H1 (cell line): ENCODE data around the gene CMIP. TPM values are rescaled to one million over a fixed set of nuclear protein-coding genes. Genes with fewer than 3 reads are reported as not detected.

Experiments used
- CTCF ChIA-PET: fragments of 300-600 bp; sonication (Branson Sonifier 250); formaldehyde crosslinking; loops from one replicate; lab custom pipeline; 2021; ENCODE audit not compliant: partially characterized antibody; lab: Charles Lee
- POLR2A ChIA-PET: fragments of 300-600 bp; sonication (Branson Sonifier 250); formaldehyde crosslinking; loops from one replicate; lab custom pipeline; 2021; ENCODE audit warnings: inconsistent platforms; ENCODE audit not compliant: partially characterized antibody; lab: Charles Lee
- DNase-seq, 2 experiments: peaks; one replicate each; pipeline versions ENCODE4 v3.0.0 to v3.0.0-alpha.2; 2010 to 2022; ENCODE audit warnings: low spot score in 2 of 2, low read depth in 1 of 2, mixed read lengths in 1 of 2
- FAIRE-seq: peaks from 2 replicates; lab custom pipeline; 2011; peaks lifted over from hg19 to GRCh38; lab: Jason Lieb, UNC
- H2AFZ ChIP-seq: 2 replicates; pipeline ENCODE4 v1.8.1; 2012; ENCODE audit warnings: low read length, inconsistent platforms
- H2AK5ac ChIP-seq: 2 replicates; pipeline ENCODE4 v1.6.1; 2013; ENCODE audit warnings: low read depth, low read length
- H2BK120ac ChIP-seq: replicated peaks from 2 replicates; pipeline ENCODE3; 2013; ENCODE audit warnings: low read depth, low read length, inconsistent platforms
- H2BK12ac ChIP-seq: 2 replicates; pipeline ENCODE4 v1.6.1; 2013; ENCODE audit warnings: low read depth, low read length
- H2BK15ac ChIP-seq: 2 replicates; pipeline ENCODE4 v1.6.1; 2013; ENCODE audit warnings: low read length
- H2BK20ac ChIP-seq: 2 replicates; pipeline ENCODE4 v1.6.1; 2013; ENCODE audit warnings: low read length
- H2BK5ac ChIP-seq: 2 replicates; pipeline ENCODE4 v1.6.1; 2013; ENCODE audit warnings: low read depth, low read length
- H3K14ac ChIP-seq: 2 replicates; pipeline ENCODE4 v1.6.1; 2013; ENCODE audit warnings: inconsistent platforms; ENCODE audit not compliant: insufficient read length
- H3K18ac ChIP-seq: 2 replicates; pipeline ENCODE4 v1.6.1; 2013; ENCODE audit warnings: low read length; ENCODE audit errors: extremely low read depth
- H3K23ac ChIP-seq: 2 replicates; pipeline ENCODE4 v1.6.1; 2013; ENCODE audit warnings: inconsistent platforms; ENCODE audit not compliant: insufficient read length
- H3K23me2 ChIP-seq: 2 replicates; pipeline ENCODE4 v1.6.1; 2013; ENCODE audit warnings: low read depth, low read length
- H3K27ac ChIP-seq: 2 replicates; pipeline ENCODE4 v1.6.1; 2011; ENCODE audit warnings: low read depth, low read length, inconsistent platforms
- H3K27me3 ChIP-seq, 4 experiments: replicated peaks in 1 of 4; 1 replicate in 1 of 4; 2 replicates in 3 of 4; pipeline versions ENCODE4 v1.6.1 to v1.8.1; 2011 to 2013; ENCODE audit warnings: low read length in 3 of 4, mild to moderate bottlenecking in 3 of 4, inconsistent platforms in 2 of 4, mixed read lengths in 2 of 4, moderate library complexity in 1 of 4; ENCODE audit not compliant: control insufficient read depth in 3 of 4, insufficient read depth in 3 of 4; ENCODE audit errors: extremely low read depth in 1 of 4
- H3K36me3 ChIP-seq, 4 experiments: 2 replicates each; pipeline versions ENCODE4 v1.6.1 to v1.8.1; 2011 to 2013; ENCODE audit warnings: mild to moderate bottlenecking in 4 of 4, low read length in 3 of 4, moderate library complexity in 2 of 4, control low read depth in 1 of 4, inconsistent platforms in 1 of 4; ENCODE audit not compliant: insufficient read depth in 4 of 4, control insufficient read depth in 2 of 4
- H3K4ac ChIP-seq: replicated peaks from 2 replicates; pipeline ENCODE3; 2013; ENCODE audit warnings: low read length, low read depth, mixed read lengths, inconsistent platforms; ENCODE audit not compliant: insufficient read length
- H3K4me1 ChIP-seq, 4 experiments: replicated peaks in 1 of 4; 1 replicate in 1 of 4; 2 replicates in 3 of 4; pipeline versions ENCODE4 v1.6.1 to v1.8.1; 2011 to 2013; ENCODE audit warnings: low read length in 3 of 4, inconsistent platforms in 2 of 4, mixed read lengths in 1 of 4; ENCODE audit not compliant: insufficient read depth in 4 of 4, control insufficient read depth in 3 of 4
- H3K4me2 ChIP-seq, 2 experiments: 2 replicates each; pipeline versions ENCODE4 v1.6.1 to v1.8.1; 2011 to 2013; ENCODE audit warnings: low read depth in 2 of 2, low read length in 2 of 2, control low read depth in 1 of 2, inconsistent platforms in 1 of 2, mild to moderate bottlenecking in 1 of 2; ENCODE audit not compliant: insufficient read depth in 1 of 2
- H3K4me3 ChIP-seq, 4 experiments: fragments of 200-600, 300-600 bp in 1 of 4; sonication (generic), shearing (Covaris generic), sonication (Bioruptor Twin) in 1 of 4; 2 replicates each; pipeline versions ENCODE4 v1.5.1 to v1.8.1; 2011 to 2016; ENCODE audit warnings: low read length in 4 of 4, low read depth in 3 of 4, control low read depth in 2 of 4, inconsistent platforms in 2 of 4, mild to moderate bottlenecking in 2 of 4, mixed read lengths in 1 of 4, moderate library complexity in 1 of 4; ENCODE audit not compliant: insufficient read depth in 2 of 4; ENCODE audit errors: extremely low read depth in 1 of 4
- H3K56ac ChIP-seq: replicated peaks from 2 replicates; pipeline ENCODE3; 2013; ENCODE audit warnings: low read depth, mild to moderate bottlenecking, mixed read lengths, low read length, inconsistent platforms; ENCODE audit not compliant: insufficient read length
- H3K79me1 ChIP-seq: 2 replicates; pipeline ENCODE4 v1.6.1; 2013; ENCODE audit warnings: low read depth, low read length, control low read depth
- H3K79me2 ChIP-seq, 2 experiments: 2 replicates each; pipeline versions ENCODE4 v1.6.1 to v1.8.1; 2012 to 2013; ENCODE audit warnings: low read length in 2 of 2, mild to moderate bottlenecking in 2 of 2, inconsistent platforms in 1 of 2; ENCODE audit not compliant: insufficient read depth in 2 of 2, control insufficient read depth in 1 of 2
- H3K9ac ChIP-seq, 4 experiments: replicated peaks in 1 of 4; 1 replicate in 1 of 4; 2 replicates in 3 of 4; pipeline versions ENCODE4 v1.6.1 to v1.8.1; 2011 to 2013; ENCODE audit warnings: low read depth in 3 of 4, low read length in 3 of 4, control low read depth in 2 of 4, mild to moderate bottlenecking in 2 of 4, moderate library complexity in 2 of 4, inconsistent platforms in 1 of 4; ENCODE audit errors: extremely low read depth in 1 of 4
- H3K9me3 ChIP-seq, 2 experiments: 2 replicates each; pipeline versions ENCODE4 v1.6.1 to v1.8.1; 2012 to 2013; ENCODE audit warnings: mild to moderate bottlenecking in 2 of 2, moderate library complexity in 2 of 2, control low read depth in 1 of 2, inconsistent platforms in 1 of 2, low read depth in 1 of 2, low read length in 1 of 2, mixed read lengths in 1 of 2; ENCODE audit not compliant: insufficient read depth in 2 of 2
- H4K20me1 ChIP-seq, 2 experiments: replicated peaks in 1 of 2; 2 replicates each; pipeline versions ENCODE3 to v1.8.1; 2011 to 2013; ENCODE audit warnings: inconsistent platforms in 2 of 2, low read length in 2 of 2, mild to moderate bottlenecking in 1 of 2; ENCODE audit not compliant: insufficient read depth in 2 of 2, control insufficient read depth in 1 of 2
- H4K5ac ChIP-seq: 2 replicates; pipeline ENCODE4 v1.6.1; 2013; ENCODE audit warnings: low read length, low read depth, mixed read lengths, inconsistent platforms; ENCODE audit not compliant: insufficient read length
- H4K8ac ChIP-seq: 2 replicates; pipeline ENCODE4 v1.8.0; 2013; ENCODE audit warnings: mild to moderate bottlenecking, moderate library complexity, low read length, inconsistent platforms; ENCODE audit not compliant: insufficient read depth; ENCODE audit errors: extremely low read depth
- H4K91ac ChIP-seq: replicated peaks from 2 replicates; pipeline ENCODE3; 2013; ENCODE audit warnings: low read length, mixed read lengths, inconsistent platforms; ENCODE audit not compliant: insufficient read length
- BRCA1 ChIP-seq: IDR thresholded peaks from 2 replicates; pipeline ENCODE4 v1.6.1; 2012; ENCODE audit warnings: low read depth, low read length, improper control_type of control experiment
- CBX5 ChIP-seq: fragments of 300-800, 300-1000 bp; sonication (generic); IDR thresholded peaks from 2 replicates; pipeline ENCODE4 v1.7.1; 2016; ENCODE audit warnings: antibody characterized with exemption, low read length, low read depth
- CHD2 ChIP-seq: IDR thresholded peaks from 2 replicates; pipeline ENCODE4 v1.6.1; 2012; ENCODE audit warnings: low read length, improper control_type of control experiment
- E2F6 ChIP-seq: IDR thresholded peaks from 2 replicates; pipeline ENCODE4 v1.6.1; 2012; ENCODE audit warnings: inconsistent platforms
- EGR1 ChIP-seq: IDR thresholded peaks from 2 replicates; pipeline ENCODE4 v1.6.1; 2011; ENCODE audit warnings: low read depth, low read length, borderline replicate concordance
- FOSL1 ChIP-seq: IDR thresholded peaks from 2 replicates; pipeline ENCODE4 v1.6.1; 2011; ENCODE audit warnings: mild to moderate bottlenecking, low read depth, low read length, moderate library complexity; ENCODE audit not compliant: insufficient read depth
- GABPA ChIP-seq: IDR thresholded peaks from 2 replicates; pipeline ENCODE4 v1.6.1; 2011; ENCODE audit warnings: mild to moderate bottlenecking, low read length, moderate library complexity, borderline replicate concordance; ENCODE audit not compliant: insufficient read depth
- GTF2F1 ChIP-seq: IDR thresholded peaks from 2 replicates; pipeline ENCODE4 v1.6.1; 2012; ENCODE audit warnings: low read depth, low read length, improper control_type of control experiment, borderline replicate concordance
- JUN ChIP-seq: IDR thresholded peaks from 2 replicates; pipeline ENCODE4 v1.6.1; 2011; ENCODE audit warnings: low read depth, mild to moderate bottlenecking, improper control_type of control experiment, low read length
- JUND ChIP-seq: IDR thresholded peaks from 2 replicates; pipeline ENCODE4 v1.6.1; 2011; ENCODE audit warnings: mild to moderate bottlenecking, improper control_type of control experiment, low read length
- KDM1A ChIP-seq: fragments of 200-600, 300-600 bp; sonication (generic); IDR thresholded peaks from 2 replicates; pipeline ENCODE4 v1.7.1; 2016; ENCODE audit warnings: mild to moderate bottlenecking, low read length, borderline replicate concordance
- POLR2A ChIP-seq, 2 experiments: IDR thresholded peaks; 1 replicate in 1 of 2; 2 replicates in 1 of 2; pipeline ENCODE4 v1.6.1; 2011; ENCODE audit warnings: low read depth in 2 of 2, low read length in 2 of 2, mild to moderate bottlenecking in 2 of 2; ENCODE audit errors: control extremely low read depth in 1 of 2
- POU5F1 ChIP-seq: IDR thresholded peaks from 2 replicates; pipeline ENCODE4 v1.6.1; 2011; ENCODE audit warnings: low read depth, mild to moderate bottlenecking, low read length, moderate library complexity
- RXRA ChIP-seq: IDR thresholded peaks from 2 replicates; pipeline ENCODE4 v1.6.1; 2011; ENCODE audit warnings: low read depth, mild to moderate bottlenecking, low read length, moderate library complexity; ENCODE audit not compliant: insufficient read depth
- SP1 ChIP-seq: IDR thresholded peaks from 2 replicates; pipeline ENCODE4 v1.6.1; 2011; ENCODE audit warnings: low read depth, low read length
- YY1 ChIP-seq: IDR thresholded peaks from 2 replicates; pipeline ENCODE4 v1.6.1; 2011; ENCODE audit warnings: low read depth, mild to moderate bottlenecking, low read length
- WGBS, 2 experiments: shearing (Covaris generic) in 1 of 2; methylation state at CpG; one replicate each; pipeline versions ENCODE4 v1.1.6 to v1.1.7; 2013 to 2015; ENCODE audit warnings: low lambda C conversion rate in 2 of 2, mixed read lengths in 2 of 2, inconsistent platforms in 1 of 2, low coverage in 1 of 2, missing lambda C conversion rate in 1 of 2; ENCODE audit not compliant: insufficient replicate concordance in 2 of 2, insufficient coverage in 1 of 2, insufficient read length in 1 of 2; ENCODE audit errors: extremely low coverage in 1 of 2, missing lambda C conversion rate in 1 of 2; 5-methylcytosine and 5-hydroxymethylcytosine counted together
- polyA plus RNA-seq, 7 experiments: library from polyadenylated mRNA; depleted of rRNA in 3 of 7; stranded (reverse) in 5 of 7; unstranded in 2 of 7; fragments of >200 nt in 5 of 7; fragments of 200-250 nt in 2 of 7; gene quantifications; 1 replicate in 5 of 7; 2 replicates in 1 of 7; 4 replicates in 1 of 7; pipeline versions ENCODE4 v1.2.1 to v1.2.3, GENCODE V29; 2011 to 2013; ENCODE audit warnings: missing spikeins in 2 of 7, mixed read lengths in 2 of 7
- total RNA-seq: library from RNA; stranded (reverse); fragmentation: NEBNext Ultra II Directional; extraction: Animal tissue kit (Norgen Biotek cat#: 25700); gene quantifications from 2 replicates; pipeline ENCODE4 v1.2.1, GENCODE V29; 2021

The CMIP gene
- total and polyA plus RNA-seq, 2 of the 8 experiments (the other 6 are each of a cell fraction or from before 2014, with no cell fraction given) = 7.9 to 53.2 TPM

GRCh38 chr16:81733295-81733694 lies 288.7 kb downstream of the CMIP start:
- H3K23ac ChIP-seq = no peak overlapping the region
- no peak overlapping the region for H2BK5ac ChIP-seq
- ChIA-PET CTCF (interaction anchor here (1.6 kb wide), 1 partner anchor 102 kb away, joined by 5 read pairs; no protein-coding TSS in a partner anchor), POLR2A (no interaction called here)
- H4K20me1 ChIP-seq = peaks cover 0 to 3% of the 10 kb centered on the region in 2 experiments
- no peak overlapping the region for H4K8ac ChIP-seq
- no peak overlapping the region for H4K91ac ChIP-seq
- FAIRE-seq (no peak), DNase-seq (no peak)
- no peak overlapping the region for H4K5ac ChIP-seq
- H3K27me3 ChIP-seq = no peaks in the 10 kb centered on the region
- H2BK120ac ChIP-seq = no peak overlapping the region
- peak overlapping the region; percentile 88 for H3K56ac ChIP-seq
- WGBS, 2 experiments = 67 to 100% methylated on average over 1 of the region's 1 CpG
- H2BK15ac ChIP-seq = no peak overlapping the region
- H3K14ac ChIP-seq = no peak overlapping the region
- H3K4me2 ChIP-seq = no peak overlapping the region
- peaks cover 5% of the 10 kb centered on the region; the same call in 1 of the 2 replicates for H3K23me2 ChIP-seq
- H2BK20ac ChIP-seq = no peak overlapping the region
- no peak overlapping the region for H3K27ac ChIP-seq
- no peak overlapping the region for H3K4ac ChIP-seq
- no peak overlapping the region for H3K18ac ChIP-seq
- H3K79me1 ChIP-seq = no peaks in the 10 kb centered on the region
- H3K36me3 ChIP-seq = no peaks in the 10 kb centered on the region
- H2BK12ac ChIP-seq = no peak overlapping the region
- peaks cover 0 to 7% (median 4%) of the 10 kb centered on the region in 4 experiments; a peak in 5 of 7 replicates for H3K4me1 ChIP-seq
- H3K79me2 ChIP-seq = no peaks in the 10 kb centered on the region
- H3K9me3 ChIP-seq = no peaks in the 10 kb centered on the region
- no peak overlapping the region for H3K4me3 ChIP-seq
- H3K9ac ChIP-seq = no peak overlapping the region
- H2AFZ ChIP-seq = no peak overlapping the region
- no peak overlapping the region for H2AK5ac ChIP-seq
- TF ChIP-seq JUND (no peak), CBX5 (no peak), SP1 (no peak), GTF2F1 (no peak), GABPA (no peak), EGR1 (no peak), YY1 (no peak), POLR2A (IDR thresholded peaks at IDR 0.05; ENCODE audit: control extremely low read depth in 1 of 2, low read depth in 2 of 2, low read length in 2 of 2) (no peak), E2F6 (no peak), RXRA (no peak), BRCA1 (no peak), FOSL1 (no peak), JUN (no peak), KDM1A (no peak), CHD2 (no peak), POU5F1 (no peak)
